Gastroesophageal sphincter (tissue), 4 donors: Measurements from ENCODE around the gene PXYLP1. TPM values are rescaled to one million over a fixed set of nuclear protein-coding genes. Genes with fewer than 3 reads are reported as not detected.

ENCODE experiments used
- ATAC-seq: fragments of 150-250 bp; one replicate; pipeline ENCODE4 v1.9.1; 2016; ENCODE audit warnings: mild to moderate bottlenecking, moderate library complexity
- H3K27ac ChIP-seq, 4 donors: fragments of 200-600 bp; sonication (generic) in 3 of 4; 1 replicate in 3 of 4; 2 replicates in 1 of 4; pipeline ENCODE4 v1.5.1; 2016 to 2019
- H3K27me3 ChIP-seq: fragments of 200-600 bp; sonication (generic); one replicate; pipeline ENCODE4 v1.5.1; 2019
- H3K36me3 ChIP-seq, 2 donors: fragments of 200-600 bp; sonication (generic); one replicate each; pipeline ENCODE4 v1.5.1; 2019; ENCODE audit warnings: control low read depth in 1 of 2
- H3K4me1 ChIP-seq, 3 donors: fragments of 200-600 bp; sonication (generic); 1 replicate in 2 of 3; 2 replicates in 1 of 3; pipeline ENCODE4 v1.5.1; 2016 to 2019; ENCODE audit warnings: control low read depth in 2 of 3
- H3K4me3 ChIP-seq, 2 donors: fragments of 200-600 bp; sonication (generic); one replicate each; pipeline ENCODE4 v1.5.1; 2019; ENCODE audit warnings: mild to moderate bottlenecking in 1 of 2, moderate library complexity in 1 of 2
- H3K9me3 ChIP-seq, 3 donors: fragments of 200-600 bp; sonication (generic); one replicate each; pipeline ENCODE4 v1.5.1; 2017 to 2019; ENCODE audit warnings: control low read depth in 2 of 3
- CTCF ChIP-seq, 4 experiments: fragments of 200-600 bp in 2 of 4; fragments of 450-650 bp in 2 of 4; sonication (generic) in 1 of 4; IDR thresholded peaks; one replicate each; pipeline ENCODE4 v1.5.1; 2017 to 2019; ENCODE audit warnings: antibody characterized with exemption in 4 of 4, mild to moderate bottlenecking in 2 of 4, moderate library complexity in 2 of 4
- EP300 ChIP-seq: sonication (generic); formaldehyde crosslinking; IDR thresholded peaks from one replicate; pipeline ENCODE4 v1.6.1; 2017; ENCODE audit warnings: antibody characterized with exemption, mild to moderate bottlenecking
- POLR2A ChIP-seq, 2 donors: fragments of 450-650 bp; IDR thresholded peaks; one replicate each; pipeline ENCODE4 v1.6.1; 2017; ENCODE audit warnings: antibody characterized with exemption in 2 of 2, mild to moderate bottlenecking in 2 of 2, moderate library complexity in 1 of 2
- POLR2AphosphoS5 ChIP-seq: sonication (generic); formaldehyde crosslinking; IDR thresholded peaks from one replicate; pipeline ENCODE4 v1.6.1; 2017; ENCODE audit warnings: antibody characterized with exemption
- WGBS, 2 donors: methylation state at CpG; one replicate each; pipeline ENCODE4 v1.1.5; 2018; ENCODE audit warnings: low coverage in 1 of 2; 5-methylcytosine and 5-hydroxymethylcytosine counted together
- total RNA-seq, 4 donors: library from RNA; depleted of rRNA; stranded (reverse); fragments of >200 nt; gene quantifications; one replicate each; pipeline ENCODE4 v1.1.0, GENCODE V29; 2016

Gene PXYLP1
- total RNA-seq, 4 donors from 2014 or later, result 6.5 to 16.9 (median 10.0) TPM

GRCh38 chr3:141248064-141248463 lies 16.4 kb downstream of the PXYLP1 start:
- Histone ChIP-seq H3K27ac (no peak overlapping the region), H3K27me3 (no peaks in the 10 kb centered on the region), H3K4me1 (peaks cover 0 to 15% (median 0%) of the 10 kb centered on the region in 3 donors), H3K36me3 (no peaks in the 10 kb centered on the region), H3K4me3 (no peak overlapping the region), H3K9me3 (no peaks in the 10 kb centered on the region)
- TF ChIP-seq POLR2AphosphoS5, result no peak
- TF ChIP-seq EP300, result no peak
- no peak for TF ChIP-seq CTCF (IDR thresholded peaks at IDR 0.05)
- no peak for TF ChIP-seq POLR2A (IDR thresholded peaks at IDR 0.05)
- WGBS, 2 donors, result 50 to 100% methylated on average over 1 to 3 of the region's 5 CpGs
- no peak for ATAC-seq

- 100% methylated on average over 1 to 3 of the region's 4 CpGs for WGBS, 2 donors
- TF ChIP-seq CTCF (IDR thresholded peaks at IDR 0.05), result no peak
- no peak for TF ChIP-seq POLR2A (IDR thresholded peaks at IDR 0.05)
- no peak for TF ChIP-seq POLR2AphosphoS5
- TF ChIP-seq EP300, result no peak
These were observed 17.4 kb downstream of the PXYLP1 start for GRCh38 chr3:141249041-141249440.

GRCh38 chr3:141250342-141250741 lies 18.7 kb downstream of the PXYLP1 start:
- no peak for ATAC-seq
- Histone ChIP-seq H3K36me3 (no peaks in the 10 kb centered on the region), H3K4me1 (peaks cover 0 to 15% (median 0%) of the 10 kb centered on the region in 3 donors), H3K9me3 (no peaks in the 10 kb centered on the region), H3K27me3 (no peaks in the 10 kb centered on the region), H3K4me3 (no peak overlapping the region), H3K27ac (no peak overlapping the region)
- TF ChIP-seq POLR2A (IDR thresholded peaks at IDR 0.05) (no peak), CTCF (IDR thresholded peaks at IDR 0.05) (no peak), POLR2AphosphoS5 (no peak), EP300 (no peak)
- 67% methylated on average over 1 of the region's 5 CpGs; no CpG with 5 or more reads in 1 of the 2 donors for WGBS, 2 donors

More at GRCh38 chr3:141249041-141249440, 17.4 kb downstream of the PXYLP1 start:
- Histone ChIP-seq H3K9me3 (no peaks in the 10 kb centered on the region), H3K36me3 (no peaks in the 10 kb centered on the region), H3K27me3 (no peaks in the 10 kb centered on the region), H3K4me3 (no peak overlapping the region), H3K4me1 (peaks cover 0 to 15% (median 0%) of the 10 kb centered on the region in 3 donors), H3K27ac (no peak overlapping the region)
- no peak for ATAC-seq

GRCh38 chr3:141250828-141251227 lies 19.2 kb downstream of the PXYLP1 start:
- ATAC-seq, result no peak
- no peaks in the 10 kb centered on the region for H3K36me3 ChIP-seq
- H3K27ac ChIP-seq, result no peak overlapping the region
- H3K4me1 ChIP-seq, result peaks cover 0 to 15% (median 0%) of the 10 kb centered on the region in 3 donors
- no peaks in the 10 kb centered on the region for H3K27me3 ChIP-seq
- 84 to 89% methylated on average over 4 of the region's 4 CpGs for WGBS, 2 donors
- no peak overlapping the region for H3K4me3 ChIP-seq
- H3K9me3 ChIP-seq, result no peaks in the 10 kb centered on the region
- no peak for TF ChIP-seq EP300
- TF ChIP-seq POLR2A (IDR thresholded peaks at IDR 0.05), result no peak
- TF ChIP-seq POLR2AphosphoS5, result no peak
- no peak for TF ChIP-seq CTCF (IDR thresholded peaks at IDR 0.05)

GRCh38 chr3:141253326-141253725 lies 21.7 kb downstream of the PXYLP1 start:
- Histone ChIP-seq H3K27me3 (no peaks in the 10 kb centered on the region), H3K27ac (no peak overlapping the region), H3K4me1 (peaks cover 0 to 15% (median 0%) of the 10 kb centered on the region in 3 donors), H3K4me3 (no peak overlapping the region), H3K9me3 (no peaks in the 10 kb centered on the region), H3K36me3 (no peaks in the 10 kb centered on the region)
- WGBS, 2 donors, result 96 to 100% methylated on average over 2 of the region's 2 CpGs
- ATAC-seq, result no peak
- no peak for TF ChIP-seq EP300
